H54 (cell line): ENCODE results near the gene RAD18.

Source experiments
- DNase-seq: peaks from one replicate; pipeline ENCODE4 v3.0.0; 2011; ENCODE audit warnings: low spot score, mixed read lengths; ENCODE audit not compliant: insufficient read length
- FAIRE-seq: peaks from 3 replicates; lab custom pipeline; 2011; peaks lifted over from hg19 to GRCh38; lab: Jason Lieb, UNC
- POLR2A ChIP-seq: IDR thresholded peaks from 2 replicates; pipeline ENCODE4 v1.6.1; 2011; ENCODE audit warnings: low read depth, mild to moderate bottlenecking, low read length

RAD18 gene

DNA sequence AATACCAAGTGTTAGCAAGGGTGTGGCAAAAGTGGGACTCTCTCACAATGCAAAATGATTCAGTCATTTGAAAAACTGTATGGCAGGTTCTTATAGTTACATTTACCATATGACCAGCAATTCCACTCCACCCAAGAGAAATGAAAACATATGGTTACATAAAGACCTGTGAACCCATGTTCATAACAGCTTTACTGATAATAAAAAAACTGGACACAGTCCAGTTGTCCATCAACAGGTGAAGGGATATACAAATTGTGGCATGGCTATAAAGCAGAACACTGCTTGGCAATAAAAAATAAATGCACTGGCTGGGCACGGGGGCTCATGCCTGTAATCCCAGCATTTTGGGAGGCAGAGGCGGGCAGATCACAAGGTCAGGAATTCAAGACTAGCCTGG, 30.8 kb downstream of the RAD18 start:
- FAIRE-seq = no peak
- TF ChIP-seq POLR2A = no peak
- no peak for DNase-seq

DNA sequence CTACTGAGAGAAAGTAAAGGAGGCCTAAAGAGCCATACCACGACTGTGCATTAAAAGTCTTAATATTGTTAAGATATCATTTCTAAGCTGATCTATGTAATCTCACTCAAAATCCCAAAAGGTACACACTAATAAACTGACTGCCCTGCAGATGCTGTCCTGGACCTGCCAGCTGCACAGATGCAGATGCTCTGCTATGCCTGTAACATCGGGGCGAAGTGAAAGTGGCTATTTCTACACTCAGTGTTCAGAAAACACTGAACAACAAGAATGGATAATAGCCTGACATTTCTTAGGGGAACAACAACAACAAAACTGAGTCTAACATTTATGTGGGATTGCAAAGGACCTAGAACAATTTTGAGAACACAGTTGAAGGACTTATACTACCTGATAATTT, 31.9 kb downstream of the RAD18 start:
- peak; percentile 41 for FAIRE-seq
- no peak for DNase-seq
- no peak for TF ChIP-seq POLR2A

DNA sequence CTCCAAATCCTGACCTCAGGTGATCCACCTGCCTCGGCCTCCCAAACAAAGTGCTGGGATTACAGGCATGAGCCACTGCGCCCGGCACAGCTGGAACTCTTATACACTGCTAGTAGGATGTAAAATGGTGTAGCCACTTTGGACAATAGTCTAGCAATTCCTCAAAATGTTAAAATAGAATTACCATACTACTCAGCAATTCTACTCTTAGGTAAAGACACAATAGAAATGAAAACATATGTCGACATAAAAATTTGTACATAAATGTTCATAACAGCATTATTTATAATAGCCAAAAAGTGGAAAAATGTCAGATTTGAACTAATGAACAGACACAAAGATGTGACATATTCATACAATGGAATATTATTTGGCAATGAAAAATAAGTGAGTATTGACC, 33.4 kb downstream of the RAD18 start:
- TF ChIP-seq POLR2A = no peak
- DNase-seq (no peak), FAIRE-seq (no peak)

DNA sequence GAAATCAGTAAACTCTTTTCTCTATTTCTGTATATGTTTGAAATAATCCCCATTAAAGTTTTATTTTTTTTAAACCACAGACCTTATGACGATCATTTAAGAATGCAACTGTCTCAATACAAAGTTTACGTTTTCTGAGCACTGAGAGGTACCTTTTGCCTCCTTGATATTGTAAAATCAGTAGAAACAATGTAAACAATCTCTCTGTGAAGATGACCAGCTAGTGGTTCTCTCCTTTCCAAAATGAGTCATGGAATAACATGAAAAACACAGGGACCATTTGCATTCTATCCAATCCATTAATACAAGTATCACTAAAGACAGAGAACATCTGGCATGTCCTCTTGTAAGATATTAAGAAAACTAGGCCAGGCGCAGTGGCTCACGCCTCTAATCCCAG, 48.8 kb downstream of the RAD18 start:
- FAIRE-seq = no peak
- no peak for DNase-seq
- no peak for TF ChIP-seq POLR2A

DNA sequence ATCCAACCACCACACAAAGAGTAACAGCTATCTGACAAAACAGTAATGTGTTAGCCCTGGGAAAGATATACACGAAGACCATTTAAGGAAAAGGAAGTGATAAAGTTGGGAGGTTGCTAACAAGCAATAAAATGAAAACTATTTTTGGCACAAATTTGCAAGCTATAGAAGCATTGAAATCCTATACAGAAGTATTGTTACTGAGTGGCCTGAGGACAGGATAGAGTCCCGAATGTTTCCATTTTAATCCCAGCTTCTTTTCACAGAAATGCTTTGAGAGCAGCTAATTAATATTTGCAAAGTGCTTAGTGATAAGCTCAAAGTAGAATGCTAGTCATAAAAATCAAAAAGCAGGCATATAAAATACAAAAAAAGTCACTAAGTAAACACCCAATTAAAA, 51.5 kb downstream of the RAD18 start:
- DNase-seq = no peak
- no peak for FAIRE-seq
- TF ChIP-seq POLR2A = no peak

DNA sequence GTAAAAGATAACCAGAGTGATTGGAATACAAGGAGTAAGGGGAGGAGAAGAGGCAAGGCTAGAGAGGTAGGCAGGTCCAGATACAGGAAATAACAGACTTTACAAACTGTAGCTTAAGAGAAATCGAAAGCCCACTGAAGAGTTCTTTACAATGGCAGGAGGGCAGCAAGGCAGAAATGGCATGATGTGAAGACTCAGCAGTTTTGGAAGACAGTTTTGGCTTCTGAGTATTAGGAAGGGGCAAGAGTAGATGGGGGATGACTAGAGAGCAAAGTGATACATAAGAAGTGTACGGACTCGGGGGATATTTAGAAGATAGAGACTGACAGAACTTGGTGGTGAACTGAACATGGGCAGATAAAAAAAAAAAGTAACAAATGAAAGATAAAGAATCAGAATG, 54.1 kb downstream of the RAD18 start:
- FAIRE-seq = no peak
- no peak for TF ChIP-seq POLR2A

DNA sequence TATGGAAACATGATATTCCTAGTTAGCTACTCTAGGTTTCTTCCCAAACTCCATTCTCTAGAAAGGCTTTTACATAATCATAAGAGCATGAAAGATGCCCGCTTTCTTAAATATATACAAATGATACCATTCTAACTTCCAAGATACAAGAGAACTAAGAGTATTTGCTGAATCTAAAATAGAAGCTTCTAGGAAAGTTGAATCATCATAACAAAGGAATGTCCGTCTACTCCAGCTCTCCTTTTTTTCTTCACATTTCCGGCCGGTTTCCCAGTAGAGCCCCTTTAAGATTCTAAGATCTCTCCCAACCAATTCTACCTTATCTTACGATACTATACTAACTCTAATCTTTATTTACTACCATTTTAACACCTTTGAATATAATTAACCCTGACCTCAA, 60.1 kb downstream of the RAD18 start:
- no peak for TF ChIP-seq POLR2A
- FAIRE-seq = no peak
- DNase-seq = no peak

More for the DNA sequence above, 54.1 kb downstream of the RAD18 start:
- no peak for DNase-seq

DNA sequence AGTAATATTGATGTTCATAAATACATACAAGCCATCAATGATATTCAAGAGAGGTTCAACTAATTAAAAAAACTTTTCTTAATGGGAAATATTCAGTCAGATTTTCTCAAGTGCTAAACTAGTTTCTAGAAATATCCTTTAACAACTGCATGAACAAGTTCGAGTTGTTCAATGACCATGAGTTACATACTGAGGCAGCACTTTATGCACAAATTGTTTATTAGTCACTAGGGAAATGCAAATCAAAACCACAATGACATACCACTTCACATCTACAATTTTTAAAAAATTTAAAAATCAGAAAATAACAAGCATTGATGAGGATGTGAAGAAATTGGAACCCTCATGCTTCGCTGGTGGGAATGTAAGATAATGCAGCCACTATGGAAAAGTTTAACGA, 62.4 kb downstream of the RAD18 start:
- FAIRE-seq = no peak
- no peak for DNase-seq
- TF ChIP-seq POLR2A = no peak

DNA sequence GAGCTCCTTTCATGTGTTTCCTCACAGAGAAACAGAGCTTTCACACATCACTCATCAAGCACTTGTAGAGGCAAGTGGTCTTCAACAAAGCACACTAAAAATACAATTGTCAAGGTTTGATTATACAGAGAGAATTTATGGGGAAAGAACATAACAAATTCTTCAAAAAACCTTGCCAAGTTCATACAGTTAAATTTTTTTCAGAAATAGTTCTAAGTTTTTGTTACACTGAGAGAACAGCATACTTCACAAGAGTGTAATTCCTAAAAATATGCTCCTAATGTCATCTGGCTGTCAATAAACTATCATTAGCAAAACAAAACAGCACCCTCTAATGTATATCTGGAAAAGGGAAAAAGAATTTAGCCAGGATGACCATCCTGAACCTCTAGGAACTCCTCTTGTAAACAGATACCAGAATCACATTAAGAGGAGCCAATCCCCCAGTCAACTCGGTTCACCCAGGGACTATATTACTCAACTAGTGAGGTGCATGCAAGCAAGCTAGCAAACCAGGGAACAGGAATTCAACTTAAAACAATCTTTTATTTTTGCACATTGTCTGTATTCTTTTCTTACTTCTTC, 63.3 kb downstream of the RAD18 start:
- no peak for TF ChIP-seq POLR2A
- FAIRE-seq (peak; percentile 78), DNase-seq (no peak)

DNA sequence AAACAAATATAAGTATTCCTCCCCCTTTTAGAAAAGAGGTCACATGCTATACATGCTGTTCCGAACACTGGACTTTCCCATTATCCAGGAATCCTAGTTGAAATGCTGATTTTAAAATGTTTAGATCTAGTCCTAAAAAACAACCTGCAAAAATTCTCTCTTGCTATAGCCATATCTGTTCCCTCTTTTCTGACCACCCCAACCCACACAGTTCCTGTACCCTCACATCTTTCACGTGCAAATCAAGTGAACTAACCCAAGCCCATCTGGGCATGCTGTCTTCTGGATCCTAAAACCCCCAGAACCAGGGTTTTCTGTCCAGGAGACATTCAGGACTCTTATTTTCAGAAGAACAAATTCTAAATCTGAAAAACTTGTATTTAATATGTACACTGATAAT, 67.4 kb downstream of the RAD18 start:
- no peak for TF ChIP-seq POLR2A
- DNase-seq (no peak), FAIRE-seq (peak; percentile 38)

DNA sequence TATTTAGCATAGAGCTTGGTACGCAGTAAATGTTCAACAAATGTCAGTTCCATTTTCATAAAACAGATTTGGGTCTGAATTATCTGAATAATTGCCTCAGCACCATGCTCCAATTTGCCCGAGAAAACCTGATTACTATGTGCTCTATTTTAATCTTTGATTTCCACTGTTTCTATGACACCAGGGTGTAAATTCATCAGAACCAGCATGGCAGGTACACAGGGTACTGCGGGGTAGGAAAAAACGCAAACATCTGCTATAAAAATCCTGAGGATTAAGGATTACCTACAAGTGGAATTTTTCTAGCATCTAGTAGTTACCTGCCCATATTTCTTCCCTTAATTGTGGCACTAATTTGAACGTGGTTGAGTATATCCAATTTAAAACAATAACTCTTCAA, 70.3 kb downstream of the RAD18 start:
- no peak for FAIRE-seq
- no peak for TF ChIP-seq POLR2A
- DNase-seq = no peak

DNA sequence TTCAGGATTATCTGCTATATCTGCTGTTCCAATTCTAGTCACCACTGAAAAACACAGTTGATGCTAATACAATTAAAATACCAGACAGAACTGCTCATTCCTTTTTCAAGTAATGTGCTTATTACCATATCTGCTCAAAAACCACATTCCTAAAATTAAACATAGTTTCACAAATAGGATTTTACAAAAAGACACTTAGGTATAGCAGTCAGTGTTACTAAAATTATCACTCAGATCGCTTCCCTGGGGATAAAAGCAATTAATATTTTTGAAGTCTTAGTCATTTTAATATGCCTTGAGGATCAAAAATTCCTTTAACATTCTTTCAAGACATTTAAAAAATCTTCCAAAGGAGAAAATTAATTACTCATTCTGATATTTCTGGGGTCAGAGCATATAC, 71.5 kb downstream of the RAD18 start:
- TF ChIP-seq POLR2A = no peak
- no peak for DNase-seq
- no peak for FAIRE-seq

DNA sequence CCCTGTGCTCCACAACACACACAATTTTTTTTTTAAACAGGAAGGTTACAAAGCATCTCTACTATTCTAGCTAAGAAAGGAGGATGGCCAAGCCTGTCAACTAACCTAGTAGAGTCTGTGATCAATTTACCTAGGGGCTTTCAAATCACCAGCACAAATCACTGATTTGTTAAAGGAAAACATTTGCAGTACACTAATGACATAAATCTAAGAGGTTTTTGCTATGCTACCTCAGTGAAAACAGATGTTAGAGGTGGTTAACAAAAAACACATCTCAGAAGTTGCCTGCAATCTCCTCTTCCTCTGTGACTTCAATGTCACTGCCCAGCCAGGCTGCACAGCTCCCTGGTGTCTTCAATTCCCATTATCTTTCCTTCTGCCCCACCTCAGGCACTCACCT, 72.0 kb downstream of the RAD18 start:
- no peak for TF ChIP-seq POLR2A
- FAIRE-seq = no peak
- no peak for DNase-seq

DNA sequence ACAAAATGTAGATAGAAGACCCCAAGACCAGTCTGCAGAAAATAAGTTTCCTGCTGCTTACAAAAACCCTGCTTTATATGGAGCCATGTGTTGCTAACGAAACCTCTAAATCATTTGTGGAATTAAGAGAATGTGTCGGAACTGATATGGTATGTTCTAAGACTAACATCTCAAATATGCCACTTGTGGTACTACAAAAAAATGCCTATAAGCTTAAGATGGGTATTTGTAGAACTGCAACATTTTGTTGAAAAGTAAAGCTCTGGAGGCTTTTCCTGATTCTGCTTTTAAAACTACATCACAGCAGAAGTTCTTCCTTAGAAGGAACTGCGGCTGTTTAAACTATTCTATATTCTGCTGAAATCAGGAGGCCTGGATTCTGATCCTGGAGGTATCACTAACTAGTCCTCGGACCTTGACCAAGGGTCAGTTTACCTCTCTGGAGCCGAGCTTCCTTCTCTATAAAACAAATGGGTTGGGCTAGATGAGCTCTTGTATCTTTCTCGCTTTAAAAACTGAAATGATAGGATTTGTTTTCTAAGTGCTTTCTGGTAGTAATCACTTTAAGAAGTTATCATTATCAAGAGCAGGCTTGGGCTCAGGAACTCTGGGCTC, 74.9 kb downstream of the RAD18 start:
- TF ChIP-seq POLR2A = no peak
- no peak for FAIRE-seq
- DNase-seq = no peak

DNA sequence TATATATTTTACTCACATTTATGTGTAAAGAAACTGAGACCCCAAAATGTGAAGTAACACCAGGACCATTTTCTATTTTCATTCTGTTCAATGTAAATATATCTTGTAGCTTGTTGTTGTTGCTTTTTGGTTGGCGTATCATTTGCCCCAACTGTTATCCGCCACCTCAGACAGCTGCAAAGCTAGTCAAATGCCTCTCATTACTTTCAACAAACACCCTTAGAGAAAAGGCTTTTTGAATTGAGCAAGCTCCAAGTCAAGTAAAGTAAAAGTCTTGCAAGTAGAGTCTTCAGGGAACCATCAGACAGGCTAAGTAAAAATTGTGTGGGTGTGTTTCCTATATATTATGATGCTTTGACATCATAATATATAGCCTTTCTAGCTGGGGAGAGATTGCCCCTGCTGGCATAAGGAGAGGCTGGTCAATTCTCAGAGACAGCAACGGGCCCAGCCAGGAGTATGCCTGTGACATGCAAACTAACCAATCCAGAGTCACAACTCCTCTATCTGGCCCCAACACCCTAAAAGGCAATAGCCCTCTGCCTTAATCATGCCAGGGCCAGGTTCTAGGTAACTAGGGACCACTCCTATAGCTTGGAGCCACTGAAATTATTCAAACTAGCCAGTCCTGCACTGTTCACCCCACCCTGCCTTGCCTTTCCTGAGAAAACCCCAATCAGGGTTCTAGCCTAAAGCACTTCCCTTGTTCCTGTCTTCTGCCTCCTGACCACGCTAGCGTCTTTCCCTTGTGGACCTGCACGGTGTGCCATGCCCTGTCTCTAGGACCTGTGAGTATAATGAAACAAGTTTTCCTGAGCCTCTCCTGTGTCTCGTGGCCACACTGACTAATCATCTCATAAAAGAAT, 75.6 kb downstream of the RAD18 start:
- no peak for TF ChIP-seq POLR2A
- DNase-seq (no peak), FAIRE-seq (no peak)

DNA sequence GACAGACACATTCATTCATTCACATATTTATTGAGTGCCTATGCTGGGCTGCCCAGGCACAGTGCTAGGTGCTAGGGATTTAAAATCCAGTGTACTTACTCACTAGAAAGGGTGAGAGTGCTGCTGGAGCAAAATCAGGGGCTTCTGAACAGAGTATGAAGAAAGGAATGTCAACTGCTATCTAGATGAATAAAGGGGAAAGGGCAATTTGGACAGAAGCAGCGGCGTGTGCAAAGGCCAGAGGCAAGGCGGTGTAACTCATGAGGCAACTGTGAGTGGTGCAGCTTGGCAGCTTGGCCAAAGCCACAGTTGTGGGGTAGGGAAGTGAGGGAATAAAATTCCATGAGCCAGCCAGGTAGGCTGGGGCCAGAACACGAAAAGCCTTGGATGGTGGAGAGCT, 76.7 kb downstream of the RAD18 start:
- FAIRE-seq (no peak), DNase-seq (no peak)
- TF ChIP-seq POLR2A = 0 out of 2 replicates have a peak, but pooled peaks have one; percentile 28
